ENCODE data around the gene LY6G6D. TPM values are rescaled to one million over a fixed set of nuclear protein-coding genes. Genes with fewer than 3 reads are reported as not detected.

LY6G6D gene
- total and polyA plus RNA-seq, 2 donors (not counting 1 experiment from before 2014, with no cell fraction given), result not detected

- Histone ChIP-seq H3K9ac (ENCODE audit: insufficient read depth, low read length) (no peak overlapping the region), H3K4me2 (ENCODE audit: extremely low read depth, insufficient read depth, low read length) (no peak overlapping the region), H2AFZ (ENCODE audit: low read length) (no peak overlapping the region), H3K27me3 (ENCODE audit: control insufficient read depth, insufficient read depth, low read length) (peaks cover 6% of the 10 kb centered on the region), H3K36me3 (ENCODE audit: control insufficient read depth, insufficient read depth, low read length) (no peaks in the 10 kb centered on the region), H3K4me1 (ENCODE audit: control insufficient read depth, extremely low read depth, insufficient read depth, low read length) (no peaks in the 10 kb centered on the region), H3K4me3 (replicated peaks in 1 of 4; ENCODE audit: control extremely low read depth in 1 of 4, insufficient read depth in 1 of 4, low read depth in 3 of 4, low read length in 4 of 4) (no peak overlapping the region), H3K79me2 (ENCODE audit: control insufficient read depth, insufficient read depth, low read length) (no peaks in the 10 kb centered on the region), H3K9me3 (ENCODE audit: control insufficient read depth, insufficient read depth, low read depth, low read length) (no peaks in the 10 kb centered on the region), H4K20me1 (ENCODE audit: control insufficient read depth, extremely low read depth, insufficient read depth, low read length) (no peaks in the 10 kb centered on the region), H3K27ac (ENCODE audit: insufficient read depth, low read length) (no peak overlapping the region)
- no peak for DNase-seq (ENCODE audit: low read depth in 2 of 2)
- TF ChIP-seq EZH2 (IDR thresholded peaks at IDR 0.05; ENCODE audit: low read length, missing control alignments), result no peak
- no peak for TF ChIP-seq CTCF (conservative IDR thresholded peaks at IDR 0.05 in 1 of 2, IDR thresholded peaks at IDR 0.05 in 1 of 2; ENCODE audit: low read depth in 1 of 2, low read length in 2 of 2)
Measured at GRCh38 chr6:31719001-31719400, 3.9 kb downstream of the LY6G6D start.

GRCh38 chr6:31720196-31720770 lies 5.1 kb downstream of the LY6G6D start:
- no peaks in the 10 kb centered on the region for H3K4me1 ChIP-seq (ENCODE audit: control insufficient read depth, extremely low read depth, insufficient read depth, low read length)
- H4K20me1 ChIP-seq (ENCODE audit: control insufficient read depth, extremely low read depth, insufficient read depth, low read length), result no peaks in the 10 kb centered on the region
- no peaks in the 10 kb centered on the region for H3K36me3 ChIP-seq (ENCODE audit: control insufficient read depth, insufficient read depth, low read length)
- H3K9ac ChIP-seq (ENCODE audit: insufficient read depth, low read length), result no peak overlapping the region
- no peak overlapping the region for H3K4me3 ChIP-seq (replicated peaks in 1 of 4; ENCODE audit: control extremely low read depth in 1 of 4, insufficient read depth in 1 of 4, low read depth in 3 of 4, low read length in 4 of 4)
- TF ChIP-seq EZH2 (IDR thresholded peaks at IDR 0.05; ENCODE audit: low read length, missing control alignments) (no peak), CTCF (conservative IDR thresholded peaks at IDR 0.05 in 1 of 2, IDR thresholded peaks at IDR 0.05 in 1 of 2; ENCODE audit: low read depth in 1 of 2, low read length in 2 of 2) (no peak)
- peaks cover 3% of the 10 kb centered on the region for H3K27me3 ChIP-seq (ENCODE audit: control insufficient read depth, insufficient read depth, low read length)
- no peak overlapping the region for H3K4me2 ChIP-seq (ENCODE audit: extremely low read depth, insufficient read depth, low read length)
- no peak overlapping the region for H2AFZ ChIP-seq (ENCODE audit: low read length)
- H3K79me2 ChIP-seq (ENCODE audit: control insufficient read depth, insufficient read depth, low read length), result no peaks in the 10 kb centered on the region
- H3K9me3 ChIP-seq (ENCODE audit: control insufficient read depth, insufficient read depth, low read depth, low read length), result no peaks in the 10 kb centered on the region
- no peak overlapping the region for H3K27ac ChIP-seq (ENCODE audit: insufficient read depth, low read length)
- DNase-seq (ENCODE audit: low read depth in 2 of 2), result no peak

- Histone ChIP-seq H3K4me2 (ENCODE audit: extremely low read depth, insufficient read depth, low read length) (no peak within 1 kb of the TSS), H3K27me3 (ENCODE audit: control insufficient read depth, insufficient read depth, low read length) (peaks cover 3% of the 10 kb centered on the region), H3K79me2 (ENCODE audit: control insufficient read depth, insufficient read depth, low read length) (no peaks in the 10 kb centered on the region), H3K4me3 (replicated peaks in 1 of 4; ENCODE audit: control extremely low read depth in 1 of 4, insufficient read depth in 1 of 4, low read depth in 3 of 4, low read length in 4 of 4) (no peak within 1 kb of the TSS), H4K20me1 (ENCODE audit: control insufficient read depth, extremely low read depth, insufficient read depth, low read length) (no peaks in the 10 kb centered on the region), H3K4me1 (ENCODE audit: control insufficient read depth, extremely low read depth, insufficient read depth, low read length) (no peaks in the 10 kb centered on the region), H2AFZ (ENCODE audit: low read length) (no peak within 1 kb of the TSS), H3K9me3 (ENCODE audit: control insufficient read depth, insufficient read depth, low read depth, low read length) (no peaks in the 10 kb centered on the region), H3K27ac (ENCODE audit: insufficient read depth, low read length) (no peak within 1 kb of the TSS), H3K36me3 (ENCODE audit: control insufficient read depth, insufficient read depth, low read length) (no peaks in the 10 kb centered on the region), H3K9ac (ENCODE audit: insufficient read depth, low read length) (no peak within 1 kb of the TSS)
- TF ChIP-seq EZH2 (IDR thresholded peaks at IDR 0.05; ENCODE audit: low read length, missing control alignments), result no peak
- TF ChIP-seq CTCF (conservative IDR thresholded peaks at IDR 0.05 in 1 of 2, IDR thresholded peaks at IDR 0.05 in 1 of 2; ENCODE audit: low read depth in 1 of 2, low read length in 2 of 2), result no peak
- DNase-seq (ENCODE audit: low read depth in 2 of 2), result no peak
Measured at GRCh38 chr6:31721351-31722020, 6.3 kb downstream of the LY6G6D start, which contains the start of gene LY6G6C. Gene LY6G6C (minus strand): TSS chr6:31721746. CDS start chr6:31721679, 67 bp downstream.

Data from fibroblast of lung (primary cell).